ENCODE results near the gene NDUFA1. TPM values are rescaled to one million over a fixed set of nuclear protein-coding genes. Genes with fewer than 3 reads are reported as not detected.

The NDUFA1 gene
- total and polyA plus RNA-seq, 2 of the 13 experiments (the other 11 are each of a cell fraction or from before 2014, with no cell fraction given): 150 to 167 TPM

DNA sequence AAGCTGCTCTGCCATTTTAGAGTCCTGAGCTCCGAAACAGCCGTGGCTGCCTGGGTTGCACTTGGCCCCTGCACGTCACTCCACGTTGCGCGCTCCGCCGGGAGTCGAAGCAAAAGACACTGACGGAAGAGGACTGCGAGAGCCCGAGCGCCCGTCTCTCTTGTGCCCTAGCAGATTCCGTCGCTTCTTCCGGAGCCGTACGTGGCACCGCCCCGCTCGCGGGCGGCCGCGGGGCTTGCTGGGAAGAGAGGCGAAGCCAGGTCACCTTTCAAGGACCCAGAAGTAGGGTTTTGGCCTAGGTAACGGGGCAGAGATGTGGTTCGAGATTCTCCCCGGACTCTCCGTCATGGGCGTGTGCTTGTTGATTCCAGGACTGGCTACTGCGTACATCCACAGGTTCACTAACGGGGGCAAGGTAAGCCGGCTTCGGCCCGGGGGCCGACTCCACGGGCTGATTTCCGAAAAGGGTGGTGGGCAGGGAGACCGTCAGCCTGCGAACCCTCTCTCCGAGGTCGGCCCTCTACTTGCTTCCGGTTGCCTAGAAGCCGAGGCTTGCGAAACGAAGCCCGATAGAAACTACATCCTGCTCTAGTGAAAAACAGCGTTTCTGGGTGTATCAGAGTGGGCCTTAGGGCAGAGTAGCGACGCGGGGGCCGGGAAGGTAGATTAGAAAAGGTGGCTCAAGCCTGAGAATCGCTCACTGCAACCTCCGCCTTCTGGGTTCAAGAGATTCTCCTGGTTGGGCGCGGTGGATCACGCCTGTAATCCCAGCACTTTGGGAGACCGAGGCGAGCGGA lies at the start of gene NDUFA1, which contains the start of gene RNF113A (continued):
- TF ChIP-seq, protein P1, sequence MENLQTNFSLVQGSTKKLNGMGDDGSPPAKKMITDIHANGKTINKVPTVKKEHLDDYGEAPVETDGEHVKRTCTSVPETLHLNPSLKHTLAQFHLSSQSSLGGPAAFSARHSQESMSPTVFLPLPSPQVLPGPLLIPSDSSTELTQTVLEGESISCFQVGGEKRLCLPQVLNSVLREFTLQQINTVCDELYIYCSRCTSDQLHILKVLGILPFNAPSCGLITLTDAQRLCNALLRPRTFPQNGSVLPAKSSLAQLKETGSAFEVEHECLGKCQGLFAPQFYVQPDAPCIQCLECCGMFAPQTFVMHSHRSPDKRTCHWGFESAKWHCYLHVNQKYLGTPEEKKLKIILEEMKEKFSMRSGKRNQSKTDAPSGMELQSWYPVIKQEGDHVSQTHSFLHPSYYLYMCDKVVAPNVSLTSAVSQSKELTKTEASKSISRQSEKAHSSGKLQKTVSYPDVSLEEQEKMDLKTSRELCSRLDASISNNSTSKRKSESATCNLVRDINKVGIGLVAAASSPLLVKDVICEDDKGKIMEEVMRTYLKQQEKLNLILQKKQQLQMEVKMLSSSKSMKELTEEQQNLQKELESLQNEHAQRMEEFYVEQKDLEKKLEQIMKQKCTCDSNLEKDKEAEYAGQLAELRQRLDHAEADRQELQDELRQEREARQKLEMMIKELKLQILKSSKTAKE (CRISPR knock-in tag; IDR thresholded peaks at IDR 0.05; ENCODE audit: borderline replicate concordance): no peak
- TF ChIP-seq NFE2L1 (CRISPR knock-in tag; IDR thresholded peaks at IDR 0.05; ENCODE audit: borderline replicate concordance) (no peak), ZNF30 (CRISPR knock-in tag; IDR thresholded peaks at IDR 0.05) (no peak), CCDC6 (CRISPR knock-in tag; IDR thresholded peaks at IDR 0.05) (no peak), DMAP1 (CRISPR knock-in tag; IDR thresholded peaks at IDR 0.05) (peak; percentile 81), FLYWCH1 (CRISPR knock-in tag; IDR thresholded peaks at IDR 0.05) (no peak), KDM2A (CRISPR knock-in tag; IDR thresholded peaks at IDR 0.05; ENCODE audit: borderline replicate concordance, low read depth) (peak; percentile 71; the same call in 1 of the 2 replicates), GTF3A (CRISPR knock-in tag; conservative IDR thresholded peaks at IDR 0.05) (no peak), NR3C1 (CRISPR knock-in tag; IDR thresholded peaks at IDR 0.05) (no peak), E2F1 (CRISPR knock-in tag; IDR thresholded peaks at IDR 0.05) (peak; percentile 68; the same call in 1 of the 2 replicates), SNAI1 (CRISPR knock-in tag; IDR thresholded peaks at IDR 0.05; ENCODE audit: borderline replicate concordance) (0 out of 2 replicates have a peak, but pooled peaks have one; percentile 7), PBX2 (CRISPR knock-in tag; IDR thresholded peaks at IDR 0.05) (no peak), ZFAT (CRISPR knock-in tag; conservative IDR thresholded peaks at IDR 0.05) (peak; percentile 79; the same call in 1 of the 2 replicates), KLF16 (CRISPR knock-in tag; IDR thresholded peaks at IDR 0.05) (peak in 1 of 2 experiments; percentile 80; a peak in 2 of 4 replicates), ZKSCAN8 (CRISPR knock-in tag; IDR thresholded peaks at IDR 0.05; ENCODE audit: borderline replicate concordance) (0 out of 2 replicates have a peak, but pooled peaks have one; percentile 36), ARID3A (IDR thresholded peaks at IDR 0.05; ENCODE audit: low read depth, low read length) (no peak), ZNF672 (CRISPR knock-in tag; IDR thresholded peaks at IDR 0.05) (no peak), SALL2 (CRISPR knock-in tag; IDR thresholded peaks at IDR 0.05) (peak; percentile 60)
- TF ChIP-seq, protein P2, sequence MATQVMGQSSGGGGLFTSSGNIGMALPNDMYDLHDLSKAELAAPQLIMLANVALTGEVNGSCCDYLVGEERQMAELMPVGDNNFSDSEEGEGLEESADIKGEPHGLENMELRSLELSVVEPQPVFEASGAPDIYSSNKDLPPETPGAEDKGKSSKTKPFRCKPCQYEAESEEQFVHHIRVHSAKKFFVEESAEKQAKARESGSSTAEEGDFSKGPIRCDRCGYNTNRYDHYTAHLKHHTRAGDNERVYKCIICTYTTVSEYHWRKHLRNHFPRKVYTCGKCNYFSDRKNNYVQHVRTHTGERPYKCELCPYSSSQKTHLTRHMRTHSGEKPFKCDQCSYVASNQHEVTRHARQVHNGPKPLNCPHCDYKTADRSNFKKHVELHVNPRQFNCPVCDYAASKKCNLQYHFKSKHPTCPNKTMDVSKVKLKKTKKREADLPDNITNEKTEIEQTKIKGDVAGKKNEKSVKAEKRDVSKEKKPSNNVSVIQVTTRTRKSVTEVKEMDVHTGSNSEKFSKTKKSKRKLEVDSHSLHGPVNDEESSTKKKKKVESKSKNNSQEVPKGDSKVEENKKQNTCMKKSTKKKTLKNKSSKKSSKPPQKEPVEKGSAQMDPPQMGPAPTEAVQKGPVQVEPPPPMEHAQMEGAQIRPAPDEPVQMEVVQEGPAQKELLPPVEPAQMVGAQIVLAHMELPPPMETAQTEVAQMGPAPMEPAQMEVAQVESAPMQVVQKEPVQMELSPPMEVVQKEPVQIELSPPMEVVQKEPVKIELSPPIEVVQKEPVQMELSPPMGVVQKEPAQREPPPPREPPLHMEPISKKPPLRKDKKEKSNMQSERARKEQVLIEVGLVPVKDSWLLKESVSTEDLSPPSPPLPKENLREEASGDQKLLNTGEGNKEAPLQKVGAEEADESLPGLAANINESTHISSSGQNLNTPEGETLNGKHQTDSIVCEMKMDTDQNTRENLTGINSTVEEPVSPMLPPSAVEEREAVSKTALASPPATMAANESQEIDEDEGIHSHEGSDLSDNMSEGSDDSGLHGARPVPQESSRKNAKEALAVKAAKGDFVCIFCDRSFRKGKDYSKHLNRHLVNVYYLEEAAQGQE (IDR thresholded peaks at IDR 0.05; ENCODE audit: borderline replicate concordance in 1 of 2, low read depth in 1 of 2, low read length in 2 of 2): peak in 1 of 2 experiments; percentile 39; a peak in 1 of 4 replicates

Data from HepG2 (cell line).